GM21423 (cell line): Measurements from ENCODE around the gene TAOK2.

Source experiments
- ATAC-seq: cut with Tn5 transposase; IDR thresholded peaks from one replicate; pipeline ENCODE4 v1.9.1; 2021; ENCODE audit warnings: mild to moderate bottlenecking, moderate library complexity; ENCODE audit not compliant: unreplicated experiment

Gene TAOK2

GRCh38 chr16:29962344-29962994 is 11.2 kb upstream of the TAOK2 start:
- no peak for ATAC-seq

GRCh38 chr16:29963021-29963743 is 10.5 kb upstream of the TAOK2 start:
- ATAC-seq, result no peak

- ATAC-seq, result no peak
Observed at GRCh38 chr16:29968205-29968604, 5.5 kb upstream of the TAOK2 start.

GRCh38 chr16:29971304-29971703 is 2.4 kb upstream of the TAOK2 start:
- no peak for ATAC-seq

- no peak for ATAC-seq
Observed at GRCh38 chr16:29972500-29972899, 1.2 kb upstream of the TAOK2 start.

GRCh38 chr16:29972992-29973383 is 680 bp upstream of the TAOK2 start:
- ATAC-seq, result no peak

- no peak for ATAC-seq
Observed at GRCh38 chr16:29974291-29975133, 844 bp downstream of the TAOK2 start.

GRCh38 chr16:29975134-29975538 is 1.5 kb downstream of the TAOK2 start:
- ATAC-seq, result no peak

GRCh38 chr16:29975811-29976511 is 2.3 kb downstream of the TAOK2 start:
- ATAC-seq, result no peak

- no peak for ATAC-seq
Observed at GRCh38 chr16:29977063-29977825, 3.6 kb downstream of the TAOK2 start.

GRCh38 chr16:29978081-29978480 is 4.4 kb downstream of the TAOK2 start:
- no peak for ATAC-seq

GRCh38 chr16:29978564-29979270 is 5.0 kb downstream of the TAOK2 start:
- ATAC-seq, result no peak

- ATAC-seq, result no peak
Observed at GRCh38 chr16:29982560-29983419, 9.1 kb downstream of the TAOK2 start.

GRCh38 chr16:29983420-29984136 is 9.9 kb downstream of the TAOK2 start:
- no peak for ATAC-seq

- no peak for ATAC-seq
Observed at GRCh38 chr16:29984137-29984763, 10.6 kb downstream of the TAOK2 start.

GRCh38 chr16:29984764-29985147 is 11.1 kb downstream of the TAOK2 start:
- ATAC-seq, result no peak

- ATAC-seq, result no peak
Observed at GRCh38 chr16:29985271-29985811, 11.7 kb downstream of the TAOK2 start.
